Omental fat pad (tissue), 4 donors: ENCODE measurements around the gene LY86. TPM values are rescaled to one million over a fixed set of nuclear protein-coding genes. Genes with fewer than 3 reads are reported as not detected.

ENCODE experiments used
- ATAC-seq: fragments of 150-250 bp; one replicate; pipeline ENCODE4 v1.9.1; 2016; ENCODE audit warnings: mild to moderate bottlenecking, moderate library complexity; ENCODE audit not compliant: low FRiP score
- DNase-seq: peaks from one replicate; pipeline ENCODE4 v3.0.0-alpha.2; 2019; ENCODE audit warnings: low spot score
- total RNA-seq, 4 donors: library from RNA; depleted of rRNA; stranded (reverse); fragments of >200 nt; gene quantifications; one replicate each; pipeline ENCODE4 v1.1.0, GENCODE V29; 2016
- TF ChIP-seq, protein P1 (sequence below), 3 donors: fragments of 450-650 bp; IDR thresholded peaks; one replicate each; pipeline ENCODE4 v1.5.1; 2016 to 2017; ENCODE audit warnings: antibody characterized with exemption in 3 of 3, mild to moderate bottlenecking in 3 of 3, moderate library complexity in 2 of 3

Gene LY86
- total RNA-seq, 4 donors from 2014 or later = 2.7 to 11.6 (median 8.1) TPM

DNA sequence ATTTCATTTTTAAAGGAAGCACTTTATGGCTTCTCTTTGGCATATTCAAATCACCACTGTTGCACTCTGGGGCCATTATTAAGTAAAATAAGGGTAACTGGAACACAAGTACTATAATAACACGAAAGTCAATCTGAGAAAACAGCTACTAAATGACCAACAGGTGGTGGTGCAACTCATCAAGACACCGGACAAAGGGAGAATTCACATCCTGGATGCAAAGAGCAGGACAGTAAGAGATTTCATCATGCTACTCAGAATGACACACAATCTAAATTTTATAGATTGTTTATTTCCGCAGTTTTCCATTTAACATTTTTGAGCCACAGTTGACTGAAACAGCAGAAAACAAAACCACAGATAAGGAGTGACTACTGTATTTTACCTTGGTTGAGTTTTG, 27.6 kb upstream of the LY86 start:
- TF ChIP-seq, protein P1, sequence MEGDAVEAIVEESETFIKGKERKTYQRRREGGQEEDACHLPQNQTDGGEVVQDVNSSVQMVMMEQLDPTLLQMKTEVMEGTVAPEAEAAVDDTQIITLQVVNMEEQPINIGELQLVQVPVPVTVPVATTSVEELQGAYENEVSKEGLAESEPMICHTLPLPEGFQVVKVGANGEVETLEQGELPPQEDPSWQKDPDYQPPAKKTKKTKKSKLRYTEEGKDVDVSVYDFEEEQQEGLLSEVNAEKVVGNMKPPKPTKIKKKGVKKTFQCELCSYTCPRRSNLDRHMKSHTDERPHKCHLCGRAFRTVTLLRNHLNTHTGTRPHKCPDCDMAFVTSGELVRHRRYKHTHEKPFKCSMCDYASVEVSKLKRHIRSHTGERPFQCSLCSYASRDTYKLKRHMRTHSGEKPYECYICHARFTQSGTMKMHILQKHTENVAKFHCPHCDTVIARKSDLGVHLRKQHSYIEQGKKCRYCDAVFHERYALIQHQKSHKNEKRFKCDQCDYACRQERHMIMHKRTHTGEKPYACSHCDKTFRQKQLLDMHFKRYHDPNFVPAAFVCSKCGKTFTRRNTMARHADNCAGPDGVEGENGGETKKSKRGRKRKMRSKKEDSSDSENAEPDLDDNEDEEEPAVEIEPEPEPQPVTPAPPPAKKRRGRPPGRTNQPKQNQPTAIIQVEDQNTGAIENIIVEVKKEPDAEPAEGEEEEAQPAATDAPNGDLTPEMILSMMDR (IDR thresholded peaks at IDR 0.05) = no peak
- ATAC-seq = no peak

GRCh38 chr6:6564154-6564553, 24.4 kb upstream of the LY86 start:
- ATAC-seq (no peak), DNase-seq (no peak)
- TF ChIP-seq, protein P1 (IDR thresholded peaks at IDR 0.05) = no peak

More for the DNA sequence above, 27.6 kb upstream of the LY86 start:
- no peak for DNase-seq

DNA sequence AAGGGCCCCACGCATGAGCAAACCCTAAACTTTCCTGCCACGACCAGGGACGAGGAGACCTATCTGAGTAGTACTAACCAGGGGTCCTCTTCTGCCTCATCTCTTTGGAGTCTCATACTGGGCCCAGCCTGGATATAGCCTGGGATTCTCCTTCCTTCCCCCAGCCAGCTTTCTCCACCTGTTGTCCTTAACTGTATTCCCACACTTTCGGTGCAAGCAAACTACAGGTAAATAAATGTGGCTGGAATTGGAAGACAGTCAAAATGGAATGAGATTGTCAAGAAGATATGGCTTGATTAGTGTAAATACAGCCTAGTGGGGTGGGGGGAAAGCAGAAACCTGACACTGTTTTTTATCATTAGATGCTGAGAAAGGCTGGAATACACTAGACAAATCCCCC, 23.5 kb upstream of the LY86 start:
- TF ChIP-seq, protein P1 (IDR thresholded peaks at IDR 0.05) = no peak
- DNase-seq = no peak
- no peak for ATAC-seq

GRCh38 chr6:6565488-6565887, 23.0 kb upstream of the LY86 start:
- TF ChIP-seq, protein P1 (IDR thresholded peaks at IDR 0.05) = no peak
- no peak for DNase-seq
- ATAC-seq = no peak

- no peak for ATAC-seq
- TF ChIP-seq, protein P1 (IDR thresholded peaks at IDR 0.05) = no peak
Observed at GRCh38 chr6:6566766-6567165, 21.8 kb upstream of the LY86 start.

DNA sequence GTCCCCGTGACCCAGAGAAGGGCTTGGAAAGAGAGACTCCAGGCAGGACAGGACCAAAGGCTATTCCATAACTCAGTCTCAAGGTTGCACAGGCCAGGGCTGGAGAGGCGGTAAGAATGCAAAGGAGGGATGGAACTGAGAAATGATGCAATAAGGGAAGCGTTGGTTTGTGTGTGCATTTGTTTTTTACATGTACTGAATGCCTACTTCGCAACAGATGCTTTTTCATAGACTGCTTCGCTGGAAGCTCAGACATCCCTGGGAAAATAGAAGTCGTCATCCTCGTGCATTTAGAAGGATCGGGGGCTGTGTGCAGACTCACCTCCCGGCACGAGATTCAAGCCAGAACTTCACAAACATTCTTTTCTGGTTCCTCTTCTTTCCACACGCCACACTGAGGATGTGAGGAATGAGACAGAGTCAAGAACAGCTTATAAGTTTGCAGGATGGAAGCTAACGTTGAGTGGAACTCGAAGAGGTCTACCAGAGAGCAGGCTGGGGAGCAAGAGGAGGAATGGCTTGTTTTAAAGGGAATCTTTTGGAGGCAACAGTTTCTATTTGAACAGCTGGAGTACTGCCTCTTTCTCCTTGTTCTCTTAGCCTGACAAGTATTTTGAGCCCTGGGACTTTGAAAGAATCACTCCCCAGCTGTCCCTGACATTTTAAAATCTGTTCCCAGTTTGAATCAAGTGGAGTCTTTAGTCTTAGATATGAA, 19.3 kb upstream of the LY86 start:
- ATAC-seq (no peak), DNase-seq (no peak)
- TF ChIP-seq, protein P1 (IDR thresholded peaks at IDR 0.05) = no peak

More at GRCh38 chr6:6566766-6567165, 21.8 kb upstream of the LY86 start:
- no peak for DNase-seq

DNA sequence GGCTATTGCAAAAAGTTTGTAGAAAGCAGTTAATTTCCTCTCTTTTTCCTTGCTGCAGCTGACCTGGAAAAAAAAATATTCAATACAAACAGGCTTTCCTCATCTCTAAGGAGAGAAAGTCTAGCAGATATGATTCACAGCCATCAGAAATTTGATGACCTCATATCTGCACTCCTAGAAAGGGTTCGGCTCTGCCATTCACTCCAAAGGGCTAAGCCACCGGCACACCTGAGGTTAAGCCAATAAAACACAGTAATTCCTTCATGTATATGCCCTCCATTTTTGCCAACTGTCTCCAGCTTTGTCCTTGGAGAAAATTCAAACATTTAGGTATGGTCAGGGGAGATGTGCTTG, 18.7 kb upstream of the LY86 start:
- ATAC-seq (no peak), DNase-seq (no peak)
- TF ChIP-seq, protein P1 (IDR thresholded peaks at IDR 0.05) = no peak
